ENCODE data around the gene ARHGAP10.

The ARHGAP10 gene

DNA sequence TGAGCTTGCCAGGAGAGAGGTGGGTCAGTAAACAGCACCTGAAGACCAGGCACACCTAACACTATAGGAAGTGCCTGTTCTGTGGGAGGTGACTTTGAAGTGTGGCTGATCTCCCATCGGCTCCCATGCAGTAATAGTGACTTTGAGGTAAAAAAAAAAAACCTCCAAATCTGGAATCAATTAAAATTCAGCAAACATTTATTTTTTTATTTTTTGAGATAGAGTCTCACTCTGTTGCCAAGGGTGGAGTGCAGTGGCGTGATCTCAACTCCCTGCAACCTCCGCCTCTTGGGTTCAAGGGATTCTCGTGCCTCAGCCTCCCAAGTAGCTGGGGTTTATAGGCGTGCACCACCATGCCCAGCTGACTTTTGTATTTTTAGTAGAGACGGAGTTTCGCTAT lies 32.4 kb downstream of the ARHGAP10 start:
- no peak for DNase-seq (ENCODE audit: low read depth in 1 of 2, low spot score in 1 of 2)

DNA sequence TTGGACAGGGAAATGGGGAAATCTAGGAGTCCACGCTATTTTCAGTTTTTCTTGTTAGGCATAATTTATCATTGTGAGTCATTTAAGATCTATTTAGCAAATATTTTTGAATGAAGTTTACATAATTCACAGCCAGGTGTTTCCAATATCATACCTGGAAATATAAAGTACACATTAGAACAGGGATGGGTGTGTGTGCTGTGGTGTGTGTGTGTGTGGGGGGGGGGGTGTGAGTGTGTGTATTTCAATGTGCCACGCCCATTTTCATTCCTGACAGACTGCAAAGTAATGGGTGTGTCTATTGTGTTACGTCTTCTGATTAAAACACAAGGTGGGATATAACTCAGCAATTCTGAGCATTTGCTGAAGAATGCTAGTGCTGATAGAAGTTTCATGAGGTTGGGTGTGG lies 33.2 kb downstream of the ARHGAP10 start:
- no peak for DNase-seq (ENCODE audit: low read depth in 1 of 2, low spot score in 1 of 2)

DNA sequence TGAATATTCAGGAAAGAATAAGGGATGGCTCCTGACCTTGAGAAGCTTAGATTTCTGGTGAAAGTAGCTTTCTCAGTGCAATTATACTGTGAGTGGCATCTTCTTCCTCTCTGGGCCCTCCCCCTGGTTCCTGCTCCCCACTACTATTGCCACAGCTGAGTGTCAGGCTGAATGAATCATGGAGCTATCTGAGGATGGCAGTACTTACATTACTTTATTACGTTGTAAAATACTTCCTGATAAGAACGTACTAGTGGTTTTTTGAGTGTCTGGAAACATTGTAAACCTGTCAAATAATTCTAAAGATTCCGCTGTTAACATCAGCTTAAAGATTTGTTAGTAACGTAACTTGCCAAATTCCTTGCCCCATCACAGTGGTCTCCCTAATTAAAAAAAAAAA lies 36.2 kb downstream of the ARHGAP10 start:
- no peak for DNase-seq (ENCODE audit: low read depth in 1 of 2, low spot score in 1 of 2)

DNA sequence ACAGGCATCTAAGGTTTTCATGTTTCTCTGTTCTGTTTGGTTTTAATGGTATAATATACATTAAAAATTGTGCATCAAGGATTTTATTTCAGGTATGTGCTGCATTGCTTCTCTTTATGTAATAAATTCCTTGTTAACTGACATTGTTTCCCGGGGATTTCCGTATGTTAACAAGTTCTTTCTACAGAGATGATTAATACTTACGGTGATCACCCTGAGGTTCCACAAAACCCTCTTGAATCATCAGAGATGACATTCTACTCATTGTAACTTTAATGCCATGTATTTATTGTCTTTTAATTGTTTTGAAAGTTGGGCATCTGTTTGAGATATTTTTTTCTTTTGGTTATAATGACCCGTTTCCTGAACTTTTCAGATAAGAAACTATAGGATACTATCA lies 37.5 kb downstream of the ARHGAP10 start:
- no peak for DNase-seq (ENCODE audit: low read depth in 1 of 2, low spot score in 1 of 2)

DNA sequence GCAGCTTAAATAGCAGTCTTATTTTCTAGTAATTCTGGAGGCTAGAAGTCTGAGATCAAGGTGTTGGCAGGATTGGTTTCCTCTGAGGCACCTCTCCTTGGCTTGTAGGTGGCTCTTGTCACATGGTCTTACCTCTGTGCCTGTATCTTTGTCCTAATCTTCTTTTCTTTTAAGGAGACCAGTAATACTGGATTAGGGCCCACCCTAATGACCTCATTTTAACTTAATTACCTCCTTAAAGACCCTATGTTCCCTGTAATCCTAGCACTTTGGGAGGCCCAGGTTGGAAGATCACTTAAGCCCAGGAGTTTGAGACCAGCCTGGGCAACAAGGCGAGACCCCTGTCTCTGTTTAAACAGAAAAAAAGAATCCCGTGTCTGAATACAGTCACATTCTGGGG lies 38.9 kb downstream of the ARHGAP10 start:
- DNase-seq (ENCODE audit: low read depth in 1 of 2, low spot score in 1 of 2) = no peak

DNA sequence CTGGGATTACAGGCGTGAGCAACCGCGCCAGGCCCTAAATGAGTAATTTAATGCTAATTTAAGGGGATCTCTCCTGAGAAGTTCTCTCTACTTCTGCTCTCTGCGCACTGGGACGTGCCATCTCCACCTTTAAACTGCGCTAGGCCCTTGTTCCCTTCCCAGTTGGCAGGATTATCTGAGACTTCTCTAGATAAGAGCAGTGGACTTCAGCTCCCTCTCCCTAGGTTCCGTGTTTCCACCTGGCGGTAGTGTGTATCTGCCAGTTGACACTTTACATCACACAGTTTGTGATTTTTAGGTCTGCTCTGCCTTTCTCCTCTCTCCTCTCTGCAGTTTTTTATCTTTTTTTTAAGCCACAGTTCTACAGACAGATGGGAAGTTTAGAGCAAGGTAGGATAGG lies 40.2 kb downstream of the ARHGAP10 start:
- DNase-seq (ENCODE audit: low read depth in 1 of 2, low spot score in 1 of 2) = no peak

DNA sequence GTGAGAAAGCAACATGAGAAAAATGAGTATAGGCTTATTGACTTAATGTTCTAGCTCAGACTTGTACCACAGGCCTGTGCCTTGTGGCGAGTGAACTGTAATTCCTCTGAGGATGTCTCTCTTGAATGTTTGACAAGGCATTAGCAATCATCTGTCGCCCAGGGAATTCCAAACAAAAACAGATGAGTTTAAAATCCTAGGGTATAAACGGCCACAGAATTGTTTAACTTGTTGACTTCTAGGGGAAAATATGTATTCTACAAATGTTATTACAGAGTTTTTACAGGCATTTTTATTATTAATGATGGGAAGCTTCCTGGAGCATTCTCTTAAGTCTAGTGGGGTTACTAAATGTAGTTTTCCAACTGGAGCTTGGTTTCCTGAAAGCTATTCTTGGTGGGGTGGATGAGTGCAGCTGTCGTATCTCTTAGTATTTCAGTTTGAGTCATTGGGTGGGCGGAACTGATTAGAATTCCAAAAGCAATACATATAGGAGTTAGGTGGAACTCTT lies 40.6 kb downstream of the ARHGAP10 start:
- DNase-seq (ENCODE audit: low read depth in 1 of 2, low spot score in 1 of 2) = no peak

DNA sequence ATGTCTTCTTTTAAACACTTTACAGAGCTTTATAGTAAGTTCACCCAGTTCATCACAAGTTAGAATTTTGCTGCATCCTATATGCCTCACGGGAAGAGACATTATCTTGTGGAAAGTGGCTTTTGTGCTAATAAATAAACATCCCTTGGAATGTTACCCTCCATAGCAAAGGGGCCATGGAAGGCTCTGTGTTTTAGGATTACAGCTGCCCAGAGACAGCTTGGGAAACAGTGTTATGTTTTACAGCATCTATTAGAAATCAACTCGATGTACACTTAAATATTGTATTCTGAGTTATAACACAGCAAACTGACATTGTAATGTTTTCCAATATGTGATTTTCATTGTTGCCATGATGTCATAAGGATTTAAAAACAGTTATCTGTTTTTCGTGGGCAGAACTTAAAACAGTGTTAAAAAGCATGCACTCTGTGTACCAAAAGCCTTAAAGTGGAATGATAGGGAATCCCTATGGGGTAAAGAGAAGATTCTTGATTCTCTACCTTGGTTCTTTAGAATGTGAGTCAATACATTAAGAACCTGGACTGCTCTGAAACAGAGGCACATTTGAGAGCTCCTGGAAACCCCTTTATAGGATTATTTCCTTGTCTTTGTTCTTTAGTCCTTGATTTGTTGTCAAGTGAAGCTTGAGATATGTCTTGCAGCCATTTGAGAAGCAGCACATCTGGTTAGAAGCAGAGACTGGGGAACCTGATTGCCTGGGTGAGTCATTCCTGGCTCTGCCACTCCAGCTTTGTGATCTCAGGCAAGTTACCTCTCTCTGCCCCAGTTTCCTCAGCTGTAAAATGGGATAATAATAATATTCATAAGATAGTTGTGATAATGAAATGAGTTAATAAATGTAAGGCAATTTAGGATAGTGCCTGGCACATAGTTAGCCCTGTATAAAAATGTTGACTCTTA lies 41.6 kb downstream of the ARHGAP10 start:
- no peak for DNase-seq (ENCODE audit: low read depth in 1 of 2, low spot score in 1 of 2)

DNA sequence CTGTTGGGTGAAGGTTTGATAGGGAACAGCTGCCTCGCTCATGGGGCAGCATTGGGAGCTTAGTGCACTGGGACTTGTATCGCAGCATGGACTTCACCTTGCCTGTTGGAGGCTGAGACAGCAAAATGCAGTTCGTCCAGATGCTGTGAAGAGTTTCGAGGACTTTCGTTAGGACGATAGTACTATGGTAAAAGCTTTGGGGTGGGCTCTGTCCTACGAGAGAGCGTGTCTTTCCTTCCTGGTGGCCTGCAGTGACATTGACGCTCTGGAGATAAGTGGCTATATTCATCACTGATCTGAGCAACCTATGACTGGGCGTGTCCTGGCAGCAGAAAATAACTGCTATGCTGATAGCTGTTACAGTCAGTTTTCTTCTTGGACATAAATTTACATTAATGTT lies 44.8 kb downstream of the ARHGAP10 start:
- no peak for DNase-seq (ENCODE audit: low read depth in 1 of 2, low spot score in 1 of 2)

DNA sequence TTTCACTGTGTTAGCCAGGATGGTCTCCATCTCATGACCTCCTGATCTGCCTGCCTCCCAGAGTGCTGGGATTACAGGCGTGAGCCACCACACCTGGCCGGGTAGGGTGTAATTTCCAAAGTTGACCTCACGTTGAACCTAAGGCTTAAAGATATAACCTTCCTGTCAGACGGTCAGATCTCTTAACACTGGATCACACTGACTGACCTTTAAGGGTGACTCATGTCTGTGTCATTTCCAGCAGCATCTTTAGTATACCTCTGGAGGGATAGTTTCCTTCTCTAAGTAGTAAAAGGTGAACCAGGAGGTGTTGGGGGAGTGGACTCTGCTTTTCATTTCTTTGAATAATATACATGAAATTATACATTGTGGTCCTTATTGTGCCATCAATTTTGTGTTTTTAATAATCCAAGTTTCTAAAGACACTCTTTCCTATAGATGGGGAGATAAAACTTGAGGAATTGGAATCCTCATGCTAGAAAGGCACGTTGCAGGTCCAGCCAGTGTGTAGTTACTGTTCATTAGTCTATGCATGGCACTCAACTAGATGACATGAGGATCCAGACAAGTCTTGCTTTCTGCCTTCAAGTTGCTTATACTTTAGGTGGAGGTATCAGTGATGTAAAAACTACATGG lies 45.7 kb downstream of the ARHGAP10 start:
- no peak for DNase-seq (ENCODE audit: low read depth in 1 of 2, low spot score in 1 of 2)

DNA sequence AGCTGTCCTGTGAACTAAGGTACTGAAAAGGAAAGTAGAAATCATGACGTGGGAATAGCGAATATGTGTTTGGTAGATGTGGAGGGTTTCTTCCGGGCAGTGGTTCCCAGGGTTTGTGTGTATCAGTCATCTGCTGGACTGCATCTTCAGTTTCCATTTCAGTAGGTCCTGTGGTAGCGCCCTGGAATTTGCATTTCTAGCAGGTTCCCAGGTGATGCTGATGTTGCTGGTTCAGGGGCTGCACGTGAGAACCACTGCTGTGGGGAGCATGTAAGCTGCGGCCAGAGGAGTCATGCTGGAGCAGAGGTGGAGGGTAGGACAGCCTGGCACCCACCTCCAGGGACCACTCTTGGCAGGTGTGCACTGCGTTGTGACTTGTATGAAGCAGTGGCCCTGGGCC lies 47.1 kb downstream of the ARHGAP10 start:
- no peak for DNase-seq (ENCODE audit: low read depth in 1 of 2, low spot score in 1 of 2)

DNA sequence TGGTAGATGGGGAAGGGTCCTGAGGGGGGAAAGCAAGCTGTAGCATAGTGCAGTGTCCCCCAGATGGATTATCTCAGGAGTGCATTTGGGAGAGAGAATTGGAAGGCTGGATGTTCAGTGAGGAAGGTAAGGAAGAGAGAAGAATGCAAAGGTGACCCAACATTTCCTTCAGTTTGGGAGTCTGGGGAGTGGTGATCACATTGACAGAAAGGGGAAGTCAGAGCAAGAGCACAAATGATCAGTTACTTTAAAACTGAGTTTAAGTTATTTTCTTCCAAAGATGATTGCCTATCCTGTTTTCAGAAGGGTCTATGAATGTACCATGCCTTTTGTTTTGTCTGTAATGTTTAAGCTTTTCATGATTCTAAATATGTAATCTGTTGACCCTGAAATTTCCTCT lies 47.6 kb downstream of the ARHGAP10 start:
- DNase-seq (ENCODE audit: low read depth in 1 of 2, low spot score in 1 of 2) = no peak

DNA sequence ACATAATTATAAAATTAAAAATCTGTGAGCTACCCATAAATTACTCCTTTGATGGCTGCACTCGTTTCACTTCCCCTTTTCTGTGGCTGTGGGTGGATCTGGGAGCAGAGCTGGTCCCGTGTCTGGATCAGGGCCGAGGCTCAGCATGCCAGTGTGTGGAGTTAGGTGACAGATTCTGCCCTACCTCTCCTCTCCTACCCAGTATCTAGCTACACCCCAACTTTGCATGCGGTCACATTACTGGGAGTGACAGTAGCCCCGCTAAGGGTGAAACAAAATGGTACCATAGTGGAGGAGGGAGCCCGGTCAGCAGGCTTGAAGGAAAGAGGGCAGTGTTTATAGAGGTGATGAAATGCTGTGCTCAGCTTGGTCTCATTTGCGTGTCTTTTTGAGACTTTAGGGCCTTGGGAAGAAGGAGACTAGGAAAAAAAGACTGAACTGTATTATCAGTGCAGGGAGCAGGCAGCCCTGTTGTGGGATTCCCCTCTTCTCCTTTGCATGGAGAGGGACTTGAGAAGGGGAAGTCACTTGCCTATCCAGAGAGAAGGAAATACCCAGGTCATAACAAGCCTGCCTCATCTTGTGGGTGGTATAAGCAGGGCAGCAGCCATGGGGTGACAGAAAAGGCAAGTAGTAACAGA lies 48.4 kb downstream of the ARHGAP10 start:
- no peak for DNase-seq (ENCODE audit: low read depth in 1 of 2, low spot score in 1 of 2)

DNA sequence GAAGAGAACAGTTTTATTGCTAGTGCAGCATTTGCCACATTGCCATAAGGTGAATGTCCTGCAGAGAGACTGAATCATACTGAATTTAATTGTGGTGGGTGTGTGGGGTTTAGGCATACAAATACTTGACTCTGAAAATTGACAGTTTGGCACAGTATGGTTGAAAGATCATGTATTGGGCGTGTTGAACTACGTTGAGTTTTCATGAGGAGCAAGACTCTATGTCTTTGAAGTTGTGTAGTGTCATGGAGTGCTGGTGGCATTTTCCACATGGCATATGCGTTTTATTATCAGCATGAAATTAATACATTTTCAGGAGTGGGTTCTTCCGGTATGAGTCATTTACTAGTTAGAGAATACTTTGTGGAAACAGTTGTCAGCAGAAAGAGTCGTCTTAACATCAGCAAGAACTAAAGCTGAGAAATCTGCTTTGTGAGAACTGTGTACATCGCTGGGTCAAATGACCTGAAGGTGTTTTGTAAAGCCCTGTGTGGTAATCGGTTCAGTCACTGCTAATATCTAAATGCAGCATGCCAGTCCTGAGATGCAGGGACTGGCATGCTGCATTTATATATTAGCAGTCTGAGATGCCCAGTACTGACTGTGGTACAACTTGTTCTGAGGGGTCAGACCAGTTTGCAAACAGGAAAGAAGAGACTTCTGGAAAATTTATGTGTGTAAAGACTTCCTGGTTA lies 50.3 kb downstream of the ARHGAP10 start:
- no peak for DNase-seq (ENCODE audit: low read depth in 1 of 2, low spot score in 1 of 2)

DNA sequence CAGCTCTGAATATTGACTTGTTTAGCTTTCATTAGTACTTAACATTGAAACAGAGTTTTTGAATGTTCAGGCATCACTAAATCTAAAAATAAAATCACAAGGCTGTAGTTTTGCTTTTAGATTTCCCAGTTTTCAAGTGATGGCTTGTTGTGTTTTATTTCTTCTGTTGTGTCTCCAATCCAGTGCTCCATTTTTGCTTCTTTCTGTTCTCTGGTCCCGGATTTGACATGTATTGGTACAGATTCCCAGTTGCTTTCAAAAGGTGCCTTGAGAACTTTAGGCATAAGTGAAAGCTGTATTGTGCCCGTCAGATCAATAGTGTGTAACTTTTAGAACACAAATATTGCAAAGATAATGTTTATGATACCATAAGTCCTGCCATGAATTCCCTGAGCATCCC lies 53.2 kb downstream of the ARHGAP10 start:
- no peak for DNase-seq (ENCODE audit: low read depth in 1 of 2, low spot score in 1 of 2)

DNA sequence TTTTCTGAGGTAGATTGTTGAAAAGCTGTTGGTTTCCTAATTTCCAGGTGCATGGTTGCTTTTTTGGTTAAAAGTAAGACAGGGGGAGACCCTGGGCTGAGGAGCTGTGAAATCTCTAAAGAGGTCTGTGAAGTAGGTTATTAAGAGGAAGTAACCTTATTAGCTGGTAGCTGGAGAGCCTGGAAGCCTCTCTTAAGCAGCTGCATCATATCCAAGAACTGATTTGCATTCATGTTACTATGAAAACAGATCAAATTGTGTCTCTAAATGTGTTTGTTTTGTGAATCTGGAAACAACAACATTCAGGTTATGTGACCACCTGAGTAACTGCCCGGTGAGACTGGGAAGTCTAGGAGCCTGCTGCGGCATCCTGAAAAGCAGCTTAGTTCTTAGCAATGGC lies 54.1 kb downstream of the ARHGAP10 start:
- no peak for DNase-seq (ENCODE audit: low read depth in 1 of 2, low spot score in 1 of 2)

DNA sequence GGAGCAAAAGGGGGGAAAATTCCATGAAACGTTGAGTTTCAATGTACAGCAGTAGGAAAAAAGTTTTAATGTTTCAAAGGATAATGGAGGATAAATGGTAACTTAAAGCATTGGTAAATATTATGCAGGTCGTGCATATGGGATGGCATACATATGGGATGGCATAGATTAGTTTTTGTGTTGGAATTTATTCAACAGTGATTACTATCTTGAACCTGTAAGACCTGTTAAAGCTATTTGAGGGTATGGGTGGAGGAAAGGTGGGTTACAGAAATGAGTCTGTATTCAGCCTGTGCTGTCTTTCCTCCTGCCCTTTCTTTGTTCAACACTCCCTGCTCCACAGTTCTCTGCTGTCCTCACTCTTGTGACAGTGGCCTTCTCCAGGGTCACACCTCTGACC lies 54.6 kb downstream of the ARHGAP10 start:
- no peak for DNase-seq (ENCODE audit: low read depth in 1 of 2, low spot score in 1 of 2)

DNA sequence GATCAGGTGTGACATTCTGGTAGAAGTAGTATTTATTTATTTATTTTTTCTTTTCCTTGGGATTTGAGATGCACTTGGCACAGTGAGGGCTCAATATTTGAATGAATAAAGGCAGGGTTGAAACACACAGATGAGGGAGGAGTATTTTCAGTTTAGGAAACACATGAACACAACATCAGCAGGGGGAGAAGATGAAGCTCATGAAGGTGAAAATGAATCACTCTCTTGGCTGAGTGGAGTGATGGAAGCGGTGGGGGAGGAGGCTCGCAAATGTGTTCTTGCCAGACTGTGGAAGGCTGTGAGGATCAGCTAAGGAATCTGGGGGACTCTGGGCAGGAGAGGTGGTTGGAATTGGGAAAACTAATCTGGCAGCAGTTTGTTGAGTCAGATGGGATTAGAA lies 55.3 kb downstream of the ARHGAP10 start:
- no peak for DNase-seq (ENCODE audit: low read depth in 1 of 2, low spot score in 1 of 2)

DNA sequence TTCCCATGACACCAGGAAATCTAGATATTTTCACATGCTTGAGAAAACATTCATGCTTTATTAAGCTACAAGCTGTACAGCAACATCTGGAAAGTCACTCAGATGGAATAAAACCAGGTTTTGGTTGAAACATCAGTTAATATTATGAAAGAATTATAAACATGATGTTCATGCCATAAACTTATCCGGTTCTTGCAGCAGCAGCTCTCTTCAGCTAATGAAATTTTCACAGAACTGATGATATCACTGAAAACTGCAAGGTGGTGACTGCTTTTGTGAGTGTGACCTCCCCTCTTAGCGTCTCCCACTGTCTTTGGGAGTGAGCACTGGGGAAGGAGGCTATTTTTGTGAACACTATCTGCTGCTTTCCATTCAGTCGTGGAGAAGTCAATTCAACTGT lies 56.9 kb downstream of the ARHGAP10 start:
- DNase-seq (ENCODE audit: low read depth in 1 of 2, low spot score in 1 of 2) = no peak

DNA sequence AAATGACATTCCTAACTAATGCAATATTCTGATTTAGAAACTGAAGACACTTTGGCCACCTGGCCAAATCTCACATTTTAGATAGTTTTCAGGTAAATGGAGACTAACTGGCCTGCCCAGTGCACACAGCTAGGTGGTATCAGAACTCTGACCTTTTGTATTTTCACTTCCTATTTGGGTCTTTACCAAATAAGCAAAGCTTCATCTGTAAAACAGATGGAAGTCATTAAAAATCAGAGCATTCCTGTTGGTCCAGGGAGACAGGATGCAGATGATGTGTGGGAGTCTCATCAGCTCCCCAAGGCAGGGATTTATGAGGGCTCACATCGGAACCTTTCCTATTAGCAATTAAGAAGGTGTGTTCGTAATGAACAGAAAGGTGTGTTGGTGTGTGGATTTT lies 57.7 kb downstream of the ARHGAP10 start:
- no peak for DNase-seq (ENCODE audit: low read depth in 1 of 2, low spot score in 1 of 2)

DNA sequence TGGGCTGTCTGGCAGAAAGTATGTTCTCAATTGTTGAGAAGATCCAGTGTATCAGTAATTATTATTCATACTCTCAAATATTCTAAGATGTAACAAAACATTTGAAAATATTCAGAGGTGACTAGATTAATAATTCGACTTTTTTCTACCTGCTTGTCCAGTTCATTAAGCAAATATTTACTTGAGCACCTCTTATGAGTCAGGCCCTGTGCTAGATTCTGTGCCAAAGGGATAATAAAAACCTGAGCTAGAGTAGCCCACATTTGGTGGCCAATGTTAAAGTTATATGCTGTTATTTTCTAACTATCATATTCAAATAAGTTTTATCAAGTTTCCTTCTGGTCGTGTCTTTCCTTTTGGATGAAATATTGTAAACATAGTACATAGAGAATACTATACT lies 58.5 kb downstream of the ARHGAP10 start:
- no peak for DNase-seq (ENCODE audit: low read depth in 1 of 2, low spot score in 1 of 2)
